IMR-90 (cell line): ENCODE data around the gene CFAP92.

ENCODE experiments used
- CEBPB ChIP-seq: IDR thresholded peaks from 2 replicates; pipeline ENCODE4 v1.6.1; 2012; ENCODE audit warnings: low read depth, low read length, improper control_type of control experiment
- CTCF ChIP-seq: conservative IDR thresholded peaks from 2 replicates; pipeline ENCODE4 v1.5.1; 2012; ENCODE audit warnings: mild to moderate bottlenecking, low read depth, low read length, improper control_type of control experiment
- ELK1 ChIP-seq: fragments of 150-350 bp; IDR thresholded peaks from 2 replicates; pipeline ENCODE4 v1.6.1; 2016; ENCODE audit warnings: low read depth, mild to moderate bottlenecking, low read length, moderate library complexity, borderline replicate concordance
- MAFK ChIP-seq: IDR thresholded peaks from 2 replicates; pipeline ENCODE4 v1.6.1; 2012; ENCODE audit warnings: low read depth, low read length, improper control_type of control experiment
- MAZ ChIP-seq: IDR thresholded peaks from 2 replicates; pipeline ENCODE4 v1.6.1; 2012; ENCODE audit warnings: low read depth, mild to moderate bottlenecking, low read length, improper control_type of control experiment, moderate library complexity, borderline replicate concordance
- MXI1 ChIP-seq: IDR thresholded peaks from 2 replicates; pipeline ENCODE4 v1.6.1; 2012; ENCODE audit warnings: low read depth, mild to moderate bottlenecking, low read length, moderate library complexity, borderline replicate concordance
- POLR2A ChIP-seq: IDR thresholded peaks from 2 replicates; pipeline ENCODE4 v1.6.1; 2012; ENCODE audit warnings: mild to moderate bottlenecking, low read depth, low read length
- RAD21 ChIP-seq: IDR thresholded peaks from 2 replicates; pipeline ENCODE4 v1.6.1; 2012; ENCODE audit warnings: low read length, improper control_type of control experiment
- RCOR1 ChIP-seq: IDR thresholded peaks from 2 replicates; pipeline ENCODE4 v1.6.1; 2012; ENCODE audit warnings: mild to moderate bottlenecking, low read length, improper control_type of control experiment; ENCODE audit not compliant: insufficient replicate concordance
- RFX5 ChIP-seq: IDR thresholded peaks from 2 replicates; pipeline ENCODE4 v1.8.0; 2012; ENCODE audit warnings: low read depth, mild to moderate bottlenecking, low read length, moderate library complexity
- SMC3 ChIP-seq: fragments of 150-350 bp; IDR thresholded peaks from 2 replicates; pipeline ENCODE4 v1.6.1; 2016; ENCODE audit warnings: low read depth, mild to moderate bottlenecking, antibody characterized with exemption, low read length, moderate library complexity
- TF ChIP-seq, protein P1 (sequence below): fragments of 150-350 bp; IDR thresholded peaks from 2 replicates; pipeline ENCODE4 v1.6.1; 2017; ENCODE audit warnings: mild to moderate bottlenecking, antibody characterized with exemption, low read length, low read depth

- TF ChIP-seq, protein P1, sequence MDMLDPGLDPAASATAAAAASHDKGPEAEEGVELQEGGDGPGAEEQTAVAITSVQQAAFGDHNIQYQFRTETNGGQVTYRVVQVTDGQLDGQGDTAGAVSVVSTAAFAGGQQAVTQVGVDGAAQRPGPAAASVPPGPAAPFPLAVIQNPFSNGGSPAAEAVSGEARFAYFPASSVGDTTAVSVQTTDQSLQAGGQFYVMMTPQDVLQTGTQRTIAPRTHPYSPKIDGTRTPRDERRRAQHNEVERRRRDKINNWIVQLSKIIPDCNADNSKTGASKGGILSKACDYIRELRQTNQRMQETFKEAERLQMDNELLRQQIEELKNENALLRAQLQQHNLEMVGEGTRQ, result no peak
- no peak for TF ChIP-seq CTCF
- no peak for TF ChIP-seq POLR2A
- TF ChIP-seq MAZ, result no peak
- TF ChIP-seq CEBPB, result no peak
- TF ChIP-seq RFX5, result no peak
- no peak for TF ChIP-seq MAFK
- no peak for TF ChIP-seq RCOR1
- TF ChIP-seq SMC3, result no peak
- no peak for TF ChIP-seq RAD21
- no peak for TF ChIP-seq ELK1
- no peak for TF ChIP-seq MXI1
Observed at GRCh38 chr3:128942161-128942952, 51.5 kb downstream of the CFAP92 start.
